H1 (cell line): ENCODE data around the gene NR2C2AP. TPM values are rescaled to one million over a fixed set of nuclear protein-coding genes. Genes with fewer than 3 reads are reported as not detected.

ENCODE experiments used
- BACH1 ChIP-seq: IDR thresholded peaks from 2 replicates; pipeline ENCODE4 v1.6.1; 2012; ENCODE audit warnings: low read length, improper control_type of control experiment
- CBX8 ChIP-seq: fragments of 300-800, 300-1000 bp; sonication (generic); IDR thresholded peaks from 2 replicates; pipeline ENCODE4 v1.7.1; 2016; ENCODE audit warnings: low read depth, low read length, borderline replicate concordance
- CTCF ChIP-seq, 3 experiments: IDR thresholded peaks; 1 replicate in 2 of 3; 2 replicates in 1 of 3; pipeline versions ENCODE4 v1.5.1 to v1.6.1; 2011; ENCODE audit warnings: low read length in 3 of 3, mild to moderate bottlenecking in 3 of 3, inconsistent platforms in 2 of 3, low read depth in 1 of 3, moderate library complexity in 1 of 3; ENCODE audit not compliant: insufficient read depth in 1 of 3; ENCODE audit errors: control extremely low read depth in 1 of 3
- JUND ChIP-seq: IDR thresholded peaks from 2 replicates; pipeline ENCODE4 v1.6.1; 2011; ENCODE audit warnings: mild to moderate bottlenecking, improper control_type of control experiment, low read length
- POU5F1 ChIP-seq: IDR thresholded peaks from 2 replicates; pipeline ENCODE4 v1.6.1; 2011; ENCODE audit warnings: low read depth, mild to moderate bottlenecking, low read length, moderate library complexity
- SUZ12 ChIP-seq: fragments of 200-600 bp; sonication (generic); IDR thresholded peaks from 2 replicates; pipeline ENCODE4 v1.6.1; 2012; ENCODE audit warnings: mild to moderate bottlenecking, inconsistent platforms, low read length, moderate library complexity, mixed read lengths
- TEAD4 ChIP-seq: IDR thresholded peaks from 2 replicates; pipeline ENCODE4 v1.6.1; 2012; ENCODE audit warnings: low read depth, low read length, inconsistent platforms, mixed read lengths
- YY1 ChIP-seq: IDR thresholded peaks from 2 replicates; pipeline ENCODE4 v1.6.1; 2011; ENCODE audit warnings: low read depth, mild to moderate bottlenecking, low read length
- polyA plus RNA-seq, 7 experiments: library from polyadenylated mRNA; depleted of rRNA in 3 of 7; stranded (reverse) in 5 of 7; unstranded in 2 of 7; fragments of >200 nt in 5 of 7; fragments of 200-250 nt in 2 of 7; gene quantifications; 1 replicate in 5 of 7; 2 replicates in 1 of 7; 4 replicates in 1 of 7; pipeline versions ENCODE4 v1.2.1 to v1.2.3, GENCODE V29; 2011 to 2013; ENCODE audit warnings: missing spikeins in 2 of 7, mixed read lengths in 2 of 7
- total RNA-seq: library from RNA; stranded (reverse); fragmentation: NEBNext Ultra II Directional; extraction: Animal tissue kit (Norgen Biotek cat#: 25700); gene quantifications from 2 replicates; pipeline ENCODE4 v1.2.1, GENCODE V29; 2021

NR2C2AP gene
- total and polyA plus RNA-seq, 2 of the 8 experiments (the other 6 are each of a cell fraction or from before 2014, with no cell fraction given) = 16.4 to 20.5 TPM

DNA sequence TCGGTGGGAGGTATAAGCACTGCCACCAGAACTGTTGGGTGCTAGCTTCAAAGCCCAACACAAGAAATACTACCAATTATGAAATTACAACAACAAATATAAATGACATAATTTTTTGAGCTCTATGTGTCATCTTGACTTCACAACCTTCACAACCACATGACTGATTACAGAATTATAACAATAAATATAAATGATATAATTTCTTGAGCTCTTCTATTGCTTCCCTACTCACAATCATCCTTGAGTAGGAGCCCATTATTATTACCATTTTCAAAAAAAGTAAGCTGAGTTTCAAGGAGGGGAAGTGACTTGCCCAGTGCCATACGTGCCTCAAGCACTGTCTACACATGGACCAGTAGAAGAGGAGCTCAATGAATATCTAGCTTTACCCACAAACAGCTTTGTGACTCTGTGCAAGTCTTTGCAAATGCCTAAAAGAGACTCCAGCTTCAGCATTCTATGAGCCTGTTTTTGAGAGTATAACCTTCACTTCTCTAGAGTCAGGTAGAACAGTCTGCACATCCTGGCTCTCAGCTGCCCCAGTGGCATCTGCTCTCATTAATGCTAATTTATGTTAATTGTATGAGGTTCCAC, 31.1 kb upstream of the NR2C2AP start (continued):
- TF ChIP-seq YY1 (no peak), SUZ12 (no peak), POU5F1 (no peak), CBX8 (no peak), TEAD4 (no peak), CTCF (IDR thresholded peaks at IDR 0.05; ENCODE audit: control extremely low read depth in 1 of 3, insufficient read depth in 1 of 3, low read depth in 1 of 3, low read length in 3 of 3) (no peak), JUND (no peak), BACH1 (no peak)
